ENCODE measurements around the gene ZNF205. TPM values are rescaled to one million over a fixed set of nuclear protein-coding genes. Genes with fewer than 3 reads are reported as not detected.
A peak's percentile ranks its signal among the peaks of the same experiment; 100 is the strongest.

Gene ZNF205
- polyA plus RNA-seq, 1 of the 3 experiments (the other 2 are of a cell fraction): 9.7 TPM

DNA sequence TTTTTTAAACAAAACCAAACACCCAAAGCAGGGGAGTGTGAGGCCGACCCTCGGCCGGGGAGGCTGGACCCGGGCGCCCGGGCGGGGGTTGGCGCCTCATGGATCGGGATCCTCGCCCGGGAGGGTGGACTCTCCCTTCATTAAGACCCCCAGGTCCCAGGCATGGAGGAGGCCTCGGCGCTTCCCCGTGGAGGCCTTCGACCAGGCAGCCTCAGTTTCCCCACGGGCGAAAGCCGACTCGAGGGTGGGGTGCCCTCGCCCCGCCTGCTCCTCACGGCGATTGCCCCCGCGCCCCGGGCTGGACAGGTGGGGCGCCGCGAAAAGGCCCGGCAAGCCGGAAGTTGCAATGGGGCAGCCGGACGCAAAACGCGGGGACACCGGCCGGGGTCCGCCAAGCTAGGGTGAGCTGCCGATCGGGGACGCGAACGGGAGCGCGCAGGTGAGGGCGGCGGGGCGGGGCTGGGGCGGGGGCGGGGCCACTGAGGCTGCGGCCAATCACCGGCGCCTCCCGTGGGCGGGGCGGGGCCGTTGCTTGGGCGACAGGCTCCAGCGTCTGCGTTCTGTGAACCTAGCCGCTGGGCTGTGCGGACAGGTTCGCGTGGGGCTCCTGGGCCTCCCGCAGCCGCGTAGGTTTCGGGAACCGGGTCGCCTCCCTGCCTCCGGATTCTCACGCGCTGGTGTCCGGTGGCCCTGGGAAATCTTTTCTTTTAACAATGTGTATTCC is 6.0 kb upstream of the ZNF205 start (continued):
- TF ChIP-seq REST (IDR thresholded peaks at IDR 0.05; ENCODE audit: low read depth, low read length) (0 out of 2 replicates have a peak, but pooled peaks have one; percentile 29), FOXM1 (IDR thresholded peaks at IDR 0.05; ENCODE audit: low read depth) (no peak), NRF1 (IDR thresholded peaks at IDR 0.05; ENCODE audit: low read depth, low read length) (no peak; the same call in 1 of the 2 replicates), MAX (IDR thresholded peaks at IDR 0.05; ENCODE audit: low read depth) (peak; percentile 56), FOSL2 (IDR thresholded peaks at IDR 0.05; ENCODE audit: borderline replicate concordance, low read depth) (no peak), RFX5 (IDR thresholded peaks at IDR 0.05; ENCODE audit: low read length) (no peak), GABPA (IDR thresholded peaks at IDR 0.05; ENCODE audit: low read depth) (peak; percentile 90), PBX3 (IDR thresholded peaks at IDR 0.05) (no peak), RXRA (IDR thresholded peaks at IDR 0.05; ENCODE audit: borderline replicate concordance, low read depth) (no peak), CTCF (IDR thresholded peaks at IDR 0.05) (no peak), ELF1 (IDR thresholded peaks at IDR 0.05) (peak; percentile 82), CHD2 (IDR thresholded peaks at IDR 0.05; ENCODE audit: low read length, partially characterized antibody) (peak; percentile 68), SMC3 (IDR thresholded peaks at IDR 0.05; ENCODE audit: low read depth, low read length) (no peak)

All from SK-N-SH (cell line).